GM12878 (cell line): Measurements from ENCODE around the gene IL11. TPM values are rescaled to one million over a fixed set of nuclear protein-coding genes. Genes with fewer than 3 reads are reported as not detected.

Experiments
- ATAC-seq: fragments of 200-7000 bp; cut with Tn5 transposase; 3 replicates; pipeline ENCODE4 v1.9.1; 2020; ENCODE audit warnings: mild to moderate bottlenecking, moderate library complexity
- BruUV-seq: library from RNA; stranded (reverse); fragments of 400-500 nt; replicated peaks from 2 replicates; lab custom pipeline; 2021; lab: Mats Ljungman, UMichigan
- CTCF ChIA-PET: fragments of 300-600 bp; sonication (Branson Sonifier 250); formaldehyde crosslinking; extraction: SDS; loops from one replicate; lab custom pipeline; 2021; ENCODE audit warnings: inconsistent platforms; lab: Yijun Ruan, JAX
- POLR2A ChIA-PET: fragments of 350-600 bp; formaldehyde crosslinking; extraction: SDS; loops from one replicate; lab custom pipeline; 2021; ENCODE audit warnings: inconsistent platforms; lab: Charles Lee
- RAD21 ChIA-PET: fragments of 300-600 bp; sonication (Branson Sonifier 250); formaldehyde crosslinking; loops from one replicate; lab custom pipeline; 2023; ENCODE audit warnings: antibody characterized with exemption; ENCODE audit not compliant: unreplicated experiment; lab: Charles Lee
- SMC1A ChIA-PET: fragments of 300-600 bp; sonication (Branson Sonifier 250); formaldehyde crosslinking; loops from one replicate; lab custom pipeline; 2023; ENCODE audit not compliant: unreplicated experiment, uncharacterized antibody; lab: Charles Lee
- DNase-seq: peaks from one replicate; pipeline ENCODE4 v3.0.0-alpha.2; 2011; ENCODE audit warnings: low read depth, low spot score
- FAIRE-seq: peaks from 3 replicates; lab custom pipeline; 2011; peaks lifted over from hg19 to GRCh38; lab: Jason Lieb, UNC
- H2AFZ ChIP-seq: 2 replicates; pipeline ENCODE4 v1.6.0; 2011; ENCODE audit warnings: low read depth, low read length, control low read depth; ENCODE audit not compliant: control insufficient read depth
- H3K27ac ChIP-seq: 2 replicates; pipeline ENCODE4 v1.5.1; 2011; ENCODE audit warnings: control low read depth; ENCODE audit not compliant: control insufficient read depth, insufficient read depth
- H3K27me3 ChIP-seq, 2 experiments: replicated peaks in 1 of 2; 2 replicates each; pipeline versions ENCODE4 v1.6.0 to v1.6.1; 2011; ENCODE audit warnings: low read length in 1 of 2; ENCODE audit not compliant: control insufficient read depth in 2 of 2, insufficient read depth in 2 of 2
- H3K36me3 ChIP-seq, 2 experiments: 2 replicates each; pipeline ENCODE4 v1.5.1; 2011; ENCODE audit warnings: low read length in 1 of 2; ENCODE audit not compliant: control insufficient read depth in 2 of 2, insufficient read depth in 2 of 2
- H3K4me1 ChIP-seq: 2 replicates; pipeline ENCODE4 v1.6.1; 2011; ENCODE audit warnings: mild to moderate bottlenecking, low read length, moderate library complexity, mixed read lengths; ENCODE audit not compliant: control insufficient read depth, insufficient read depth
- H3K4me2 ChIP-seq: 2 replicates; pipeline ENCODE4 v1.6.0; 2011; ENCODE audit warnings: control low read depth; ENCODE audit not compliant: control insufficient read depth, insufficient read depth
- H3K4me3 ChIP-seq: fragments of 200-600 bp; sonication (generic); 2 replicates; pipeline ENCODE4 v1.5.1; 2016
- H3K79me2 ChIP-seq: 2 replicates; pipeline ENCODE4 v1.6.0; 2011; ENCODE audit warnings: low read length; ENCODE audit not compliant: control insufficient read depth, insufficient read depth
- H3K9ac ChIP-seq: 2 replicates; pipeline ENCODE4 v1.8.0; 2011; ENCODE audit warnings: low read length, control low read depth, mixed read lengths; ENCODE audit not compliant: control insufficient read depth, insufficient read depth
- H3K9me3 ChIP-seq: replicated peaks from 3 replicates; pipeline ENCODE4 v1.5.1; 2011; ENCODE audit warnings: mild to moderate bottlenecking, low read length; ENCODE audit not compliant: control insufficient read depth, insufficient read depth
- H4K20me1 ChIP-seq: 2 replicates; pipeline ENCODE4 v1.6.0; 2011; ENCODE audit not compliant: control insufficient read depth, insufficient read depth
- BMI1 ChIP-seq: fragments of 450-650 bp; IDR thresholded peaks from 2 replicates; pipeline ENCODE4 v1.6.1; 2016; ENCODE audit warnings: mild to moderate bottlenecking, moderate library complexity, borderline replicate concordance
- CHD2 ChIP-seq: IDR thresholded peaks from 2 replicates; pipeline ENCODE4 v1.6.1; 2011; ENCODE audit warnings: low read depth, low read length, improper control_type of control experiment, borderline replicate concordance
- DPF2 ChIP-seq: fragments of 450-650 bp; IDR thresholded peaks from 2 replicates; pipeline ENCODE4 v1.6.1; 2017; ENCODE audit warnings: mild to moderate bottlenecking
- ELK1 ChIP-seq: IDR thresholded peaks from 2 replicates; pipeline ENCODE4 v1.6.1; 2012; ENCODE audit warnings: low read depth, low read length, improper control_type of control experiment
- ESRRA ChIP-seq: IDR thresholded peaks from 2 replicates; pipeline ENCODE4 v1.6.1; 2012; ENCODE audit warnings: mild to moderate bottlenecking, low read length, improper control_type of control experiment
- ETV6 ChIP-seq, 2 experiments: fragments of 450-650 bp in 1 of 2; IDR thresholded peaks in 1 of 2; conservative IDR thresholded peaks in 1 of 2; 2 replicates each; pipeline ENCODE4 v1.6.1; 2014; ENCODE audit warnings: antibody characterized with exemption in 1 of 2, borderline replicate concordance in 1 of 2, low read depth in 1 of 2, mild to moderate bottlenecking in 1 of 2, moderate library complexity in 1 of 2
- IKZF1 ChIP-seq: fragments of 450-650 bp; conservative IDR thresholded peaks from 2 replicates; pipeline ENCODE4 v1.6.1; 2017; ENCODE audit warnings: antibody characterized with exemption, mild to moderate bottlenecking
- MAX ChIP-seq: IDR thresholded peaks from 2 replicates; pipeline ENCODE4 v1.6.1; 2012; ENCODE audit warnings: low read depth, low read length, improper control_type of control experiment
- MLLT1 ChIP-seq: fragments of 450-650 bp; IDR thresholded peaks from 2 replicates; pipeline ENCODE4 v1.6.1; 2016; ENCODE audit warnings: mild to moderate bottlenecking
- MTA2 ChIP-seq: fragments of 450-650 bp; IDR thresholded peaks from 2 replicates; pipeline ENCODE4 v1.6.1; 2016; ENCODE audit warnings: low read depth, mild to moderate bottlenecking, moderate library complexity
- MXI1 ChIP-seq: fragments of 150-350 bp; IDR thresholded peaks from 2 replicates; pipeline ENCODE4 v1.6.1; 2011; ENCODE audit warnings: low read depth, mild to moderate bottlenecking, inconsistent platforms, low read length, improper control_type of control experiment
- NR2C1 ChIP-seq: fragments of 450-650 bp; IDR thresholded peaks from 2 replicates; pipeline ENCODE4 v1.6.1; 2017; ENCODE audit warnings: antibody characterized with exemption, mild to moderate bottlenecking, moderate library complexity
- NR2F1 ChIP-seq: fragments of 450-650 bp; conservative IDR thresholded peaks from 2 replicates; pipeline ENCODE4 v1.6.1; 2017; ENCODE audit warnings: mild to moderate bottlenecking
- RB1 ChIP-seq: fragments of 450-650 bp; formaldehyde crosslinking; IDR thresholded peaks from 2 replicates; pipeline ENCODE4 v1.6.1; 2017; ENCODE audit warnings: mild to moderate bottlenecking, borderline replicate concordance
- SMAD1 ChIP-seq: fragments of 450-650 bp; IDR thresholded peaks from 2 replicates; pipeline ENCODE4 v1.6.1; 2018; ENCODE audit warnings: mild to moderate bottlenecking, low read depth; ENCODE audit not compliant: partially characterized antibody
- SP1 ChIP-seq: IDR thresholded peaks from one replicate; pipeline ENCODE4 v1.6.1; 2011; ENCODE audit warnings: low read depth, low read length
- SPI1 ChIP-seq: IDR thresholded peaks from 2 replicates; pipeline ENCODE4 v1.6.1; 2011; ENCODE audit warnings: low read depth, mild to moderate bottlenecking, low read length, moderate library complexity, borderline replicate concordance; ENCODE audit not compliant: insufficient read depth
- STAT3 ChIP-seq: IDR thresholded peaks from 2 replicates; pipeline ENCODE4 v1.6.1; 2011; ENCODE audit warnings: low read depth, low read length, improper control_type of control experiment
- TARDBP ChIP-seq: IDR thresholded peaks from 2 replicates; pipeline ENCODE4 v1.6.1; 2016; ENCODE audit warnings: borderline replicate concordance
- ZNF207 ChIP-seq: fragments of 450-650 bp; IDR thresholded peaks from 2 replicates; pipeline ENCODE4 v1.6.1; 2014; ENCODE audit warnings: antibody characterized with exemption, mild to moderate bottlenecking, borderline replicate concordance
- WGBS: methylation state at CpG from one replicate; pipeline ENCODE4 v1.1.6; 2016; ENCODE audit warnings: low lambda C conversion rate; ENCODE audit not compliant: insufficient replicate concordance, insufficient coverage; ENCODE audit errors: missing lambda C conversion rate; 5-methylcytosine and 5-hydroxymethylcytosine counted together
- in situ Hi-C: fragments of 300-500 bp; cut with MboI; formaldehyde crosslinking; loops from 9 replicates; pipeline ENCODE4 v1.14.3; 2018; ENCODE audit warnings: mixed read lengths
- intact Hi-C: fragments of 100-400 bp; cut with micrococcal nuclease; formaldehyde crosslinking; loops from one replicate; pipeline ENCODE4 v1.14.2; 2022; ENCODE audit not compliant: unreplicated experiment
- polyA plus RNA-seq, 11 experiments: library from polyadenylated mRNA; depleted of rRNA in 4 of 11; unstranded in 6 of 11; stranded (reverse) in 5 of 11; fragments of >200 nt; fragmentation: Nextera tagmentation in 4 of 11; fragmentation: Illumina TruSeq in 1 of 11; extraction: Ambion mirVana in 4 of 11; extraction: Trizol in 1 of 11; gene quantifications; 1 replicate in 1 of 11; 2 replicates in 10 of 11; pipeline versions ENCODE4 v1.2.1 to v1.2.3, GENCODE V29; 2011 to 2016; ENCODE audit warnings: inconsistent platforms in 2 of 11, missing spikeins in 2 of 11, low read depth in 1 of 11
- total RNA-seq, 4 experiments: library from RNA; depleted of rRNA in 3 of 4; stranded (reverse); fragments of >200 nt in 3 of 4; fragmentation: Illumina TruSeq in 1 of 4; extraction: Trizol in 1 of 4; gene quantifications; 2 replicates each; pipeline versions ENCODE4 v1.2.1 to v1.2.3, GENCODE V29; 2013 to 2021

IL11 gene
- total and polyA plus RNA-seq, 10 of the 15 experiments (the other 5 are each of a cell fraction or from before 2014, with no cell fraction given), result 0.15 TPM; not detected in 9

GRCh38 chr19:55350620-55351315 is 19.5 kb downstream of the IL11 start (continued):
- TF ChIP-seq CHD2, result no peak
- TF ChIP-seq TARDBP, result no peak
- no peak for TF ChIP-seq ELK1
- TF ChIP-seq RB1, result no peak
- no peak for TF ChIP-seq SMAD1

- no peak for FAIRE-seq
- TF ChIP-seq ETV6 (conservative IDR thresholded peaks at IDR 0.05 in 1 of 2, IDR thresholded peaks at IDR 0.05 in 1 of 2; ENCODE audit: borderline replicate concordance in 1 of 2, low read depth in 1 of 2) (no peak), ZNF207 (no peak), NR2F1 (no peak), IKZF1 (no peak), SPI1 (no peak), NR2C1 (no peak), BMI1 (no peak), STAT3 (no peak), MTA2 (no peak), SP1 (no peak), MLLT1 (no peak), ESRRA (no peak), MAX (no peak), MXI1 (no peak), DPF2 (no peak)
Observed at GRCh38 chr19:55348317-55349034, 21.8 kb downstream of the IL11 start.

More at GRCh38 chr19:55348317-55349034, 21.8 kb downstream of the IL11 start:
- ChIA-PET CTCF (interaction anchor here (0.6 to 0.7 kb wide), 2 partner anchors 47 to 57 kb away, joined by 3 to 4 read pairs; no protein-coding TSS in a partner anchor), POLR2A (interaction anchor here (1.0 to 1.4 kb wide), 2 partner anchors 9 to 52 kb away, joined by 3 read pairs; partner anchors contain the start of gene KMT5C), RAD21 (no interaction called here), SMC1A (interaction anchor here (0.6 kb wide), 1 partner anchor 1434 kb away, joined by 3 read pairs; no protein-coding TSS in a partner anchor)
- intact Hi-C loops, result no loop called here
- Histone ChIP-seq H3K36me3 (no peaks in the 10 kb centered on the region; a peak in 1 of 4 replicates), H3K27me3 (peaks cover 4 to 5% of the 10 kb centered on the region in 2 experiments; a peak in 3 of 4 replicates), H3K27ac (no peak overlapping the region), H4K20me1 (no peaks in the 10 kb centered on the region; the same call in 1 of the 2 replicates), H3K4me3 (no peak overlapping the region), H2AFZ (no peak overlapping the region), H3K4me1 (no peaks in the 10 kb centered on the region; the same call in 1 of the 2 replicates), H3K9ac (no peak overlapping the region), H3K79me2 (no peaks in the 10 kb centered on the region), H3K4me2 (no peak overlapping the region), H3K9me3 (no peaks in the 10 kb centered on the region)
- no peak for DNase-seq
- WGBS, result 87% methylated on average over 22 of the region's 22 CpGs
- no peak for ATAC-seq
- BruUV-seq, result no TSS peak
- in situ Hi-C loops, result no loop called here
